Nucleus accumbens (tissue), 56 donors: ENCODE results near the gene EFNB3.

Experiments used
- DNase-seq, 56 donors: peaks; one replicate each; lab custom pipeline; 2025; lab: John Stamatoyannopoulos, UW

EFNB3 gene, protein sequence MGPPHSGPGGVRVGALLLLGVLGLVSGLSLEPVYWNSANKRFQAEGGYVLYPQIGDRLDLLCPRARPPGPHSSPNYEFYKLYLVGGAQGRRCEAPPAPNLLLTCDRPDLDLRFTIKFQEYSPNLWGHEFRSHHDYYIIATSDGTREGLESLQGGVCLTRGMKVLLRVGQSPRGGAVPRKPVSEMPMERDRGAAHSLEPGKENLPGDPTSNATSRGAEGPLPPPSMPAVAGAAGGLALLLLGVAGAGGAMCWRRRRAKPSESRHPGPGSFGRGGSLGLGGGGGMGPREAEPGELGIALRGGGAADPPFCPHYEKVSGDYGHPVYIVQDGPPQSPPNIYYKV

DNA sequence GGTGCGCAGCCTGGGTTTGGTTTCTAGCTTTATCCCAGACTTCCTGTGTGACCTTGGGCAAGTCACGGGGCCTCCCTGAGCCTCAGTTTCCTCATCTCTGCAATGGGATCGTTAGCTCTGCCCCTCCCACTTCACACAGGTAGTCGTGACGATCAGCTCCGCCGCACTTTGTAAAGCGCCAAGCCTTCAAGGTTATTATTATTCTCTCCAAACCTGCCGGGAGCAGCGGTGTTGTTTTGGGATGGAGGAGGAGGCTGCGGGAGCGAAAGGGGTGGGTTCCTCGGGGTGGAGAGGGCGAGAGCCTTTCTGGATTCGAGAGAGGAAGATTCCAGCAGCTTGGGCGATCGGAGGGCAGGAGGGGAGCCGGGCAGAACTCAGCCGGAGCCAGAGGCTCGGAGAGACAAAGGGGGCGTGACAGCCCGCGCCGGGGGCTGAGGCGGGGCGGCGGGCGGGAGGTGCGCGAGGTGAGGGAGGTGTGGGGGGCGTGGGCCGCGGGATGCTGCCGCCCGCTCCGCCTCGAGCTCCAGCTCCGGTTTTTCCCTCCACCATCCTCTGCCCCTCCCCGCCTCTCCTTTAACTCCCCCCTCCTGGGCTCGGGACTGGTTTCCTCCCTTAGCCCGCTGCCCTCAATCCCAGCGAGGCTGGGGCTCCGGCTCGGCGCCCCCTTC is at the start of gene EFNB3:
TSS of gene EFNB3 (plus strand) at position 602 of the 668 bp plus-strand sequence. CDS start 397 bp downstream, outside the sequence.
- DNase-seq, result peak in 32 of 56 donors; percentile 19 to 77 (median 48)

DNA sequence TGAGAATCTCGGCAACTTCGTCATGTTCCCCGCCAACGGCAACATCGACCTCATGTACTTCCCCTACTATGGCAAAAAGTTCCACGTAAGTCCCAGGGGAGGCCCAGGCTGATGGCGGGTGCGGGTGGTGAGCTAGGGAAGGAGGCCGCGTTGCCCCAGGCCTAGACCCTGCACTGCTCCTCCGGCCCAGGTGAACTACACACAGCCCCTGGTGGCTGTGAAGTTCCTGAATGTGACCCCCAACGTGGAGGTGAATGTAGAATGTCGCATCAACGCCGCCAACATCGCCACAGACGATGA is 49.5 kb upstream of the EFNB3 start:
- DNase-seq, result no peak

DNA sequence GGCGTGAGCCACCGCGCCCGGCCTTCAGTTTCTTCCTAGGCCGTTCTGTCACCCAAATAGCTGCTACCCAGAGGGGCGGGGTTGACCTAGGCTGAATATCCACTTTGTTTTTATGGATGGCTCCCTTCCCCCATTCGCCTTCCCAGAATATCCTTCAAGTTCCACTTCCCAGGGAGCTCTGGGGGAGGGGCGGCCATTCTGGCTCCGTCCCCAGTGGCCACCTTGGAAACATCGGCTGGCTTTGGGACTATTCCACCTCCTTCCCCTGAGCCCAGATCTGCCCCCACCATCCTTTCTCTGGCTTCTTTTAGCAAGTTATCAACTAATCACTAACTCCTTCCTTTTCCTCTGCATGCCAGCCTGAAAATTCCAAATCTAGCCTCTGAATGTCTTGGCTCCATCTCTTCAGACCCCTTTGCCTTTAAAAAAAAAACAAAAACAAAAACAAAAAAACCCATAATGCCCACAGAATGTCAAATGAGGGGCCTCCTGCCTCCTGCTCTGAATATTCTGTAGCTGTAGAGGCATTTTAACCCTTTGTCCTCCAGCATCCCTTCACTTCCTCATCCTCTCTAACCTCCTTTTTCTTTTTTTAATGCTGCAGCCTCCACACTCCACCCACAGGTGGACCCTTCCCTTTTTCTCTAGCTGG is 47.9 kb upstream of the EFNB3 start:
- DNase-seq, result peak in 44 of 56 donors; percentile 15 to 86 (median 46)

DNA sequence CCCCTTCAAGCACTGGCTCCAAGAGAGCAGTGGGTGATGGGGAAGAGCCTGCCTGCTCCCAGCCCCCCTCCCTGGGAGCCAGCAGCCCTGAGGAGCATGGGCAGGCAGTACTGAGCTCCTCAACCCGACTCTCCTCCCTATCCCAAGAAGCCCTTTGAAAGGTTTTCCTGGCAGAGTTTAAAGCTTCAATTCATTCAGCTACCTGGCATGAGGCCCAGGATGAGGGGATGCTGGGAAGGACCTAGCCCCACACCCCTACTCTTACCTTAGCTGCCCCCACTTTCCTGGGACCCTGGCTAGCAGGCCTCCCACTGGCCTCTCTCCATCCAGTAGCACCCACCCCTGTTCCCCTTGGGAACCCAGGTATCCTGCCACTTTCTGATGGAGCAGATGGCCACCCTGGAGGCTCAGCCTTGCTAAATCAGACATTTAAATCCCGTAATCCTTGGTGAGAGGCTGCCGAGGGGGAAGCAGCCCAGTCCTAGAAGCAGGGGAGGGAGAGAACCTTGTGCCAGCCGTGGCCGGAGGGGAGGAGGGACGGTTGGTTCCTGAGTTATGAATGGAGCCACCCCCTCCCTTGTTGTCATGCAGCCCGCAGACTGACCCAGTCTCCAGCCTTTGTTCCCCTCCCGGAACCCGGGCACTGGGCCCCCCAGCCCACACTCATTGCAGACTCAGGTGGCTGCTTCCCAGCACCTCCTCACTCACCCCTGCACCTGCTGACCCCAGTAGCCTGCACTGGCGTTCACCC is 37.2 kb upstream of the EFNB3 start:
- peak in 46 of 56 donors; percentile 23 to 85 (median 68) for DNase-seq

DNA sequence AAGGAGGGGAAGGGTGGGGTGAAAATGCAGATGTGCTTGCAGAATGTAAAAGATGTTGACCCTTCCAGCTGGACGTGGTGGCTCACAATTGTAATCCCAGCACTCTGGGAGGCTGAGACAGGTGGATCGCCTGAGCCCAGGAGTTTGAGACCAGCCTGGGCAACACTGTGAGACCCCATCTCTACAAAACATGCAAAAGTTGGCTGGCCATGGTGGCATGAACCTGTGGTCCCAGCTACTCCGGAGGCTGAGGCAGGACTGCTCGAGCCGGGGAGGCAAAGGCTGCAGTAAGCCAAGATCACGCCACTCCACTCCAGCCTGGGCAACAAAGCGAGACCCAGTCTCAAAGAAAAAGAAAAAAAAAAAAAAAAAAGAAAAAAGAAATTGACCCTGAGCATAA is 36.5 kb upstream of the EFNB3 start:
- peak in 2 of 56 donors; percentile 4 to 12 for DNase-seq

DNA sequence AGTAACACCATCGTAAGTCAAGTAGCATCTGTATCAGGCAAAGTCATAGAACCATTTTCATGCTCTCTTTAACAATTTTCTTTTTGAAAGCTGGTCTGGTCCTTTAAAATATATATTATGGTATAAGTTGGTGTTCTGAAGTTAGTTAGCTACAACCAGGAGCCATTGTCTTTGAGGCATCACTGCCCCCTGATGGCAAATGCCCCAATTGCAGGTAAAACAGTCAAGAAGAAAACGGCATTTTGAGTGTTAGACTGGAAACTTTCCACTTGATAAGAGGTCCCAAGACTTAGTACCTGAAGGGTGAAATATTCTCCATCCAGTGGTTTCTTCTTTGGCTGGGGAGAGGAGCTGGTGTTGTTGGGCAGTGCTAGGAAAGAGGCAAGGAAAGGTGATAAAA is 31.8 kb upstream of the EFNB3 start:
- DNase-seq, result no peak

DNA sequence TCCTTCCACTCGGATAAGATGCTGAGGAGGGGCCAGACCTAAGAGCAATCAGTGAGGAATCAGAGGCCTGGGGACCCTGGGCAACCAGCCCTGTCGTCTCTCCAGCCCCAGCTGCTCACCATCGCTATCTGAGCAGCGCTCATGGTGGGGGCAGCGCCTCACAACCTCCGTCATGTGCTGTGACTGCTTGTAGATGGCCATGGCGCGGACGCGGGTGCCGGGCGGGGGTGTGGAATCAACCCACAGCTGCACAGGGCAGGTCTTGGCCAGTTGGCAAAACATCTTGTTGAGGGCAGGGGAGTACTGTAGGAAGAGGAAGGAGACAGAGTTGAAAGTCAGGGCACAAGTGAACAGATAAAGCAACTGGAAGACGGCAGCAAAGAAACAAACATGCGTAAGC is 30.1 kb upstream of the EFNB3 start:
- no peak for DNase-seq

DNA sequence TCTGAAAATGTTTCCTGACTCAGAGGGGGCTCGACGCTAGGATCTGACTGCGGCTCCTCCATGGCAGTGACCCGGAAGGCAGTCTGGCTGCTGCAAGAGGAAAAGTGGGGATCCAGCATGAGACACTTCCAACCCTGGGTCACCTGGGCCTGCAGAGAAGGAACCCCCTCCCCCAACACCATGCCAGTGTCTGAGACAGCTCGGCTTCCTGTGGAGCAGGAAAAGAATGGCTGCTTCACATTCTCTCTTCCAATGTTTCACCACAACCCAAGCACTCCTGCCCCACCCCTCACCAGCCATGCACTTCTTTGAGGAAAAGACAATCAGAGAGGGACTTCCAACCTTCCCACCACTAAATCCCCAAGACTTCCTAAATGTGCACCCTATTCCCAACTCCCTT is 28.5 kb upstream of the EFNB3 start:
- DNase-seq, result no peak

DNA sequence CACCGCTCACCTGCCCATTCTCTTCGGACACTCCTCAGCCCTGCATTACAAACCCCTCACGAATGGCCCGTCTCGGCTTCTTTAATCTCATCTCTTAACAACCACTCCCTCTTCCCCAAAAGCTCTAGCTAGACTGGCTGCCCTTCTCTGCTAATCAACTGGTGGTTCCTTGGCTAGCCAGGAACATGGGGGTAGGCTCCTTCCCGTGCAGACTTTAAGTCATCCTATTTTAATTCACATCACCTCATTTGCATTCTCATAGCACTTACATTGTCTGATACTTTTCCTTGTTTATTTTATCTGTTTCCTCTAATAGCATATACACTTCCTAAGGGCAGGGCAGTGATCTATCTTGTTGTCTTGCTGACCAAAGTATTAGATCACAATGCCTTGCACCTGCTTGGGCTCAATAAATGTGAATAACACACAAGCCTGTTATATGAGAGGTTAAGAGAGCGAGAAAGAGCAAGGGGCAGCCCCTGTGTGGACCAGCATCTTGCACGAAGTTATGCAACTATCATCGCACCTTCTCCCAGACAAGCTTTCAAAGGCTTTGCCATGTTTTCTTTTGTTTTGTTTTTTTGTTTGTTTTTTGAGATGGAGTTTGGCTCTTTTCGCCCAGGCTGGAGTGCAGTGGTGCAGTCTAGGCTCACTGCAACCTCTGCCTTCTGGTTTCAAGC is 27.5 kb upstream of the EFNB3 start:
- DNase-seq, result no peak

DNA sequence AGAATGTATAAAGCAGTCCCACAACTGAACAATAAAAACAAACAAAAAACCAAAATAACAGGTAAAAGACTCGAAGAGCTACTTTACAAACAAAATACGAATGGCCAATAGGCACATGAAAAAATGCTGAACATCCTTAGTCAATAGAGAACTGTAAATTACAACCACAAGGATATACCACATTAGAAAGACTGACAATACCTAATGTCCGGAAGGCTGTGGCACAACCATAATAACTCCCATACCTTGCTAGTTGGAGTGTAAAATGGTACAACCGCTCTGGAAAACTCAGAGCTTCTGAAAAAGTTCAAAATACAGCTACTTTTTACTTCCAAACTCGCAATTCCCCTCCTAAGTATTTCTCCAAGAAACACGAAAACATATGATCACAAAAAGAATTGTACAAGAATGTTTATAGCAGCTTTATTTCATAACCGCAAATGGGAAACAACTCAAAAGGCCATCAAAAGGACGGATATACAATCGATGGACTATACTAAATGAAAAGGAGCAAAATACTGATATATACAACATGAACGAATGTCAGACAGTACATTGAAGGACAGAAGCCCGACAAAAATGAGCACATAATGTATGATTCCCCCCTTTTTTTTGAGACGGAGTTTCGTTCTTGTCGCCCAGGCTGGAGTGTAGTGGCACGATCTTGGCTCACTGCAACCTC is 20.0 kb upstream of the EFNB3 start:
- no peak for DNase-seq

DNA sequence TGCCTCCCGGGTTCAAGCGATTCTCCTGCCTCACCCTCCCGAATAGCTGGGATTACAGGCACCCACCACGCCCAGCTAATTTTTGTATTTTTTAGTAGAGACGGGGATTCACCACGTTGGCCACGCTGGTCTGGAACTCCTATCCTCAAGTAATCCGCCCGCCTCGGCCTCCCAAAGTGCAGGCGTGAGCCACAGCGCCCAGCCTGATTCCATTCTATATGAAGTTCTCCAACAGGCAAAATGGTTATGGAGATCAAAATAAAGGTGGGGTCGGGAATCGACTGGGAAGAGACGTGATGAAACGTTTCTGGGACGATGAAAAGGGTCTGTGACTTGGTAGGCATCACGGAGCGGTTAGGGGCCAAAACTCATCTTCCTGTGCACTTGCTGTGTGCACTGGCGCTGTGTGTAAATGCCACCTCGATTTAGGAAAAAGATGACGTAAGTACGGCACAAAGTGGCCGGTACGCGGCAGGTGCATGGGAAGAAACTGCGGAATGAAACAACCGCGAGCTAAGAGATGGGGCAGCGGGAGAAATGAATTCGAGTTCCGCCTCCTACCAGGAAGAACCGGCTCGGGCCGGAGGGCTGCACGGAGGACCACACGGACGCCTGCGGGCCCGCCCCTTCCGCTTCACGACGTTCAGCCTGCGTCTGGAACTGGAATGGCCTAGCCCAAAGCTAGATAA is 19.3 kb upstream of the EFNB3 start:
- DNase-seq, result peak in 54 of 56 donors; percentile 47 to 95 (median 88)

DNA sequence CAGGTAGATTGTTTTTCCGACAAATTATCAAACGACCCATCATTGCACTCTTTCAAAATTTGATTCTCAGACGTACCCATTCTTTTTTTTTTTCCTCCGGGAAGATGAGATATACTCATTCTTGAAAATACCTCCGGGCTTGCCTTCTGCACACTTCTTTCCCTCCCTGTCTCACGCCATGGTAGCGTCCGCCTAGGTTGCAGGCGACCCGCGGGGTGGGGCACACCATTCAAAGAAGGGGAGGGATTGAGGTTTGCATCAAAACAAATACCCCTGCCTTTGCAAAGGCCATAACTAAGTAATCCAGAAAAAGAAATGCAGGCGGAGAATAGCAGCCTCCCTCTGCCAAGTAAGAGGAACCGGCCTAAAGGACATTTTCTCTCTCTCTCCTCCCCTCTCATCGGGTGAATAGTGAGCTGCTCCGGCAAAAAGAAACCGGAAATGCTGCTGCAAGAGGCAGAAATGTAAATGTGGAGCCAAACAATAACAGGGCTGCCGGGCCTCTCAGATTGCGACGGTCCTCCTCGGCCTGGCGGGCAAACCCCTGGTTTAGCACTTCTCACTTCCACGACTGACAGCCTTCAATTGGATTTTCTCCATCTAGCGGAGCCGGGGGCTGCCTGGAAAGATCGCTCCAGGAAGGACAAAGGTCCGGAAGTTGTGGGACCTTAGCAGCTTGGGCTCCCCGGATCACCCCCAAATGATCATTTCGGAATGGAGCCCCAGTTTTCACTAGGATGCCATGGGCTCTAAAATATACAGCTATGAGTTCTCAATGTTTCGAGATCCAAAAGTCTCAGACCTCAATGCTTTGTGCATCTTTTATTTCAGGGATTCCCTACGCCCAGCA is 18.6 kb upstream of the EFNB3 start:
- DNase-seq, result peak in 52 of 56 donors; percentile 61 to 94 (median 84)

DNA sequence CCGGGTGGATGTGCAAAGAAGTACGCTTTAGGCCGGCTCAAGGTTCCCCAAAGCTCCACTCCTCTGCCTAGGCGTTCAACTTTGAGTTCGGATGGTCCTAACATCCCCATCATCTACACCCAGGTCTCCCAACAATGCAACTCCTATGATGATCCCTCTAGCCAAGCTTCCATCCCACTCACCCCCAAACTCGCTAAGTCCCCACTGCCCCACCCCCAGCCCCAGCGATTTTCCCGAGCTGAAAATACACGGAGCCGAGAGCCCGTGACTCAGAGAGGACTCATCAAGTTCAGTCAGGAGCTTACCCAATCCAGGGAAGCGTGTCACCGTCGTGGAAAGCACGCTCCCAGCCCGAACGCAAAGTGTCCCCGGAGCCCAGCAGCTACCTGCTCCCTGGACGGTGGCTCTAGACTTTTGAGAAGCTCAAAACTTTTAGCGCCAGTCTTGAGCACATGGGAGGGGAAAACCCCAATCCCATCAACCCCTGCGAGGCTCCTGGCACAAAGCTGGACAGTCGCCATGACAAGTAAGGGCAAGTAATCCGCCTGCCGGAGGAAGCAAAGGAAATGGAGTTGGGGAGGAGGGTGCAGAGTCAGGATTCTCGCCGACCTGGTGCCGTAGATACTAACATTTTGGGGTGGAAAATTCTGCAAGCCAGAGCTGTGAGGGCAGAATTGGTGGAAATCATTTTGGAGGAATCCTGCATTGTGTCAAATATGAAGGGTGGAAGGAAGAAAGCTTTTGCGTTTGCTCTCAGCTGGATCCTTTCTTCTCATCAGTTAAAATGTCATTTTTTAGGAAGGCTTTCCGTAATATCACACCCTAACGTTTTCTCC is 17.7 kb upstream of the EFNB3 start, which contains the start of gene TP53:
TSS of gene TP53 (minus strand) at position 419 of the 836 bp plus-strand sequence. CDS start 10,896 bp downstream, outside the sequence.
- peak; percentile 27 to 94 (median 83) for DNase-seq

DNA sequence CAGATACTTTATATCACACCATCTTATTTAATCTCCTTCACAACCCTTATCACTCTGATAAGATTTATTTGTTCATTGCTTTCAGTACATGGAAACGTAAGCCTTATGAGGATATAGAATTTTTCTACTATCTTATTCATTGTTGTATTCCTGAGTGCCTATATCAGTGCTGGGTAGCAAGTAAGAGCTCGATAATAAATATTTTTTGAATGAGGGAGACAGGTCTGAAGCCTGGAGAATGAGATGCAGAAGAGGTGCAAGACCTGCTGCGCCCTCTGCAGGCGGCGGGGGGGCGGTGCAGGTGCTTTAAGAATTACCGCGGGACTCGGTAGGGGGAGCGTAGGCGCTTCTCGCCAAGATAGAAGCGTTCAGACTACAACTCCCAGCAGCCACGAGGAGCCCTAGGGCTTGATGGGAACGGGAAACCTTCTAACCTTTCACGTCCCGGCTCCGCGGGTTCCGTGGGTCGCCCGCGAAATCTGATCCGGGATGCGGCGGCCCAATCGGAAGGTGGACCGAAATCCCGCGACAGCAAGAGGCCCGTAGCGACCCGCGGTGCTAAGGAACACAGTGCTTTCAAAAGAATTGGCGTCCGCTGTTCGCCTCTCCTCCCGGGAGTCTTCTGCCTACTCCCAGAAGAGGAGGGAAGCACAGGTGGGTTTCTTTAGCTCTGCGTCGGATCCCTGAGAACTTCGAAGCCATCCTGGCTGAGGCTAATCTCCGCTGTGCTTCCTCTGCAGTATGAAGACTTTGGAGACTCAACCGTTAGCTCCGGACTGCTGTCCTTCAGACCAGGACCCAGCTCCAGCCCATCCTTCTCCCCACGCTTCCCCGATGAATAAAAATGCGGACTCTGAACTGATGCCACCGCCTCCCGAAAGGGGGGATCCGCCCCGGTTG is 16.8 kb upstream of the EFNB3 start, which contains the start of gene WRAP53:
TSS of gene WRAP53 (plus strand) at position 570 of the 900 bp plus-strand sequence. CDS start at position 742, 172 bp downstream.
- DNase-seq, result peak; percentile 72 to 99 (median 96)

DNA sequence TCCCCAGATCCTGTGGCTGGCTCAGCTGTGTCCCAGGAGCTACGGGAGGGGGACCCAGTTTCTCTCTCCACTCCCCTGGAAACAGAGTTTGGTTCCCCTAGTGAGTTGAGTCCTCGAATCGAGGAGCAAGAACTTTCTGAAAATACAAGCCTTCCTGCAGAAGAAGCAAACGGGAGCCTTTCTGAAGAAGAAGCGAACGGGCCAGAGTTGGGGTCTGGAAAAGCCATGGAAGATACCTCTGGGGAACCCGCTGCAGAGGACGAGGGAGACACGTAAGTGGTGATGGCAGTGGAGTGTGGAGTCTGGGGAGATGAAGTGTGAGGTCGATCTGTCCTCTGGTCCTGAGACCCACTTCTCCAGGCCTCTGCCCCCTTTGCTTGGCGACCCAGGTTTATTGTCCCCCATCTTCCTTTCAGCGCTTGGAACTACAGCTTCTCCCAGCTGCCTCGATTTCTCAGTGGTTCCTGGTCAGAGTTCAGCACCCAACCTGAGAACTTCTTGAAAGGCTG is 16.1 kb upstream of the EFNB3 start:
- no peak for DNase-seq

DNA sequence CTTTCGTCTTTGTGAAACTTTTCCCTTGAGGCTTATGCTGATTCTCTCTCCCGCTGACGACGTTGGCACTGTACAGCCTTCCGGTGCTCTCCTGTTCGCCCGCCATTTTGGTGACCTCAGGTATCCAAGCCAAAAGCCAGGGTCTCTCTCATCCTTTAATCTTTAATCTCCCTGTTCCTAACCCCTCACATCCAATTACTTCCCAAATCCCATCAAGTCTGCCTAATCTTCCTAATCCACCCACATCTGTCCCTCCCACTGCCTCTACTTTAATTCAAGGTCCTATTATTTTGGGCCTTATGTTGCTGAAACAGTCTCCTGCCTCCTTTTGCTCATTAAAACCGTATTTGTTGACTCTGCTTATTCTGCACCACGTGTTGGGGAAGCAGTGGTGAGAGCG is 9.4 kb upstream of the EFNB3 start:
- DNase-seq, result no peak
